Mesenchymal stem cell (in vitro differentiated cells and primary cell): Measurements from ENCODE around the gene RUNX1.

Source experiments
- DNase-seq: peaks from one replicate; pipeline ENCODE4 v3.0.0-alpha.2; 2013
- H2AFZ ChIP-seq: one replicate; pipeline ENCODE4 v1.6.1; 2013; ENCODE audit warnings: low read depth, mild to moderate bottlenecking, control low read depth, inconsistent platforms, low read length, moderate library complexity
- H2AK5ac ChIP-seq: 2 replicates; pipeline ENCODE4 v1.6.1; 2013; ENCODE audit warnings: low read length, moderate library complexity, mild to moderate bottlenecking, inconsistent platforms; ENCODE audit not compliant: severe bottlenecking
- H2BK120ac ChIP-seq: one replicate; pipeline ENCODE4 v1.6.1; 2013; ENCODE audit warnings: low read depth, mild to moderate bottlenecking, inconsistent platforms, low read length, moderate library complexity
- H2BK12ac ChIP-seq, 2 experiments: one replicate each; pipeline ENCODE4 v1.6.1; 2013; ENCODE audit warnings: inconsistent platforms in 2 of 2, low read length in 2 of 2, mild to moderate bottlenecking in 2 of 2, moderate library complexity in 2 of 2, control low read depth in 1 of 2
- H2BK15ac ChIP-seq: one replicate; pipeline ENCODE4 v1.6.1; 2013; ENCODE audit warnings: mild to moderate bottlenecking, low read depth, inconsistent platforms; ENCODE audit not compliant: poor library complexity, severe bottlenecking
- H2BK5ac ChIP-seq: 2 replicates; pipeline ENCODE4 v1.6.1; 2013; ENCODE audit warnings: low read depth, mild to moderate bottlenecking, low read length, control low read depth, inconsistent platforms; ENCODE audit not compliant: poor library complexity, severe bottlenecking
- H3K14ac ChIP-seq, 2 experiments: one replicate each; pipeline ENCODE4 v1.6.1; 2013; ENCODE audit warnings: inconsistent platforms in 2 of 2, low read length in 2 of 2, control low read depth in 1 of 2, mild to moderate bottlenecking in 1 of 2, moderate library complexity in 1 of 2
- H3K18ac ChIP-seq, 2 experiments: one replicate each; pipeline ENCODE4 v1.6.1; 2013; ENCODE audit warnings: inconsistent platforms in 2 of 2, low read length in 2 of 2, control low read depth in 1 of 2, low read depth in 1 of 2, mild to moderate bottlenecking in 1 of 2
- H3K23ac ChIP-seq, 2 experiments: one replicate each; pipeline ENCODE4 v1.6.1; 2013; ENCODE audit warnings: inconsistent platforms in 2 of 2, low read length in 2 of 2, mild to moderate bottlenecking in 2 of 2, moderate library complexity in 2 of 2, control low read depth in 1 of 2
- H3K27ac ChIP-seq: 2 replicates; pipeline ENCODE4 v1.5.1; 2013; ENCODE audit warnings: mild to moderate bottlenecking, moderate library complexity, low read length, control low read depth, inconsistent platforms; ENCODE audit not compliant: poor library complexity, severe bottlenecking
- H3K27me3 ChIP-seq, 2 experiments: 2 replicates each; pipeline versions ENCODE4 v1.6.1 to v1.7.0; 2013; ENCODE audit warnings: low read length in 2 of 2, mild to moderate bottlenecking in 2 of 2, moderate library complexity in 2 of 2, control low read depth in 1 of 2, inconsistent platforms in 1 of 2; ENCODE audit not compliant: control insufficient read depth in 1 of 2, insufficient read depth in 1 of 2
- H3K36me3 ChIP-seq, 2 experiments: 2 replicates each; pipeline versions ENCODE4 v1.6.1 to v1.7.0; 2013; ENCODE audit warnings: low read length in 2 of 2, control low read depth in 1 of 2, inconsistent platforms in 1 of 2, low read depth in 1 of 2, mild to moderate bottlenecking in 1 of 2; ENCODE audit not compliant: insufficient read depth in 2 of 2, control insufficient read depth in 1 of 2
- H3K4ac ChIP-seq, 2 experiments: one replicate each; pipeline ENCODE4 v1.6.1; 2013; ENCODE audit warnings: inconsistent platforms in 2 of 2, low read length in 2 of 2, mild to moderate bottlenecking in 2 of 2, moderate library complexity in 2 of 2, control low read depth in 1 of 2, low read depth in 1 of 2
- H3K4me1 ChIP-seq: 2 replicates; pipeline ENCODE4 v1.6.1; 2013; ENCODE audit warnings: low read depth, low read length, control low read depth; ENCODE audit not compliant: control insufficient read depth, insufficient read depth
- H3K4me2 ChIP-seq: 2 replicates; pipeline ENCODE4 v1.6.1; 2013; ENCODE audit warnings: low read length, mild to moderate bottlenecking, inconsistent platforms; ENCODE audit not compliant: poor library complexity, severe bottlenecking
- H3K4me3 ChIP-seq, 2 experiments: 2 replicates each; pipeline versions ENCODE4 v1.5.1 to v1.7.0; 2013; ENCODE audit warnings: low read length in 2 of 2, mild to moderate bottlenecking in 2 of 2, control low read depth in 1 of 2, low read depth in 1 of 2; ENCODE audit not compliant: insufficient read depth in 1 of 2
- H3K79me1 ChIP-seq: replicated peaks from 2 replicates; pipeline ENCODE4 v1.6.1; 2013; ENCODE audit warnings: mild to moderate bottlenecking, control low read depth, low read length, inconsistent platforms; ENCODE audit not compliant: poor library complexity, severe bottlenecking
- H3K9ac ChIP-seq: 2 replicates; pipeline ENCODE4 v1.7.0; 2013; ENCODE audit warnings: mild to moderate bottlenecking, low read length, moderate library complexity
- H3K9me3 ChIP-seq: 2 replicates; pipeline ENCODE4 v1.7.0; 2013; ENCODE audit warnings: mild to moderate bottlenecking, low read length; ENCODE audit not compliant: control insufficient read depth
- H4K8ac ChIP-seq: one replicate; pipeline ENCODE4 v1.6.1; 2013; ENCODE audit warnings: inconsistent platforms, mild to moderate bottlenecking, low read length, moderate library complexity
- H4K91ac ChIP-seq: one replicate; pipeline ENCODE4 v1.6.1; 2013; ENCODE audit warnings: mild to moderate bottlenecking, low read length, inconsistent platforms
- WGBS: methylation state at CpG from one replicate; pipeline ENCODE4 v1.1.7; 2013; ENCODE audit warnings: mixed read lengths; 5-methylcytosine and 5-hydroxymethylcytosine counted together

The RUNX1 gene

DNA sequence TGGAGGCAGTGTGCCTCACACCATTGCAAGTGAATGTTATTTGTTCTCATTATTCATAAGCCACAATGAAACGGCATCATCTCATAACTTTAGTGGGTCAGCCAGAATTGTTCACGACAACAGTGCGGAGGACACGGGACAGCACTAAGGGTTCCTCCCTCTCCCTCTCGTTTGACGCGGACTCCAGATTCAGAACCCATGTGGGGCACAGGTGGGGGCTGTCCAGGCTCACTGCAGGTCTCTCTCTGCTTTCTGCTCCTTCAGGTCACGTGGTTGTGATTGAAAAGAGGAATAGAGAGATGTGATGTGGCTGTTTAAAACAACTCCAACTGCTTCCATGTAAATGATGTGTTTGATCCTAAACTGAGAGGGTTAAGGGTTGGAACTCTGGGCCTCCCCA, 13.5 kb downstream of the RUNX1 start:
- Histone ChIP-seq H2BK5ac (no peak overlapping the region), H3K79me1 (peaks cover 24% of the 10 kb centered on the region), H4K91ac (no peak overlapping the region), H3K4me1 (no peaks in the 10 kb centered on the region), H2AK5ac (no peak overlapping the region), H3K4me2 (no peak overlapping the region), H3K9me3 (no peaks in the 10 kb centered on the region), H3K27ac (no peak overlapping the region), H4K8ac (no peak overlapping the region), H2BK15ac (no peak overlapping the region), H3K27me3 (no peaks in the 10 kb centered on the region), H3K18ac (no peak overlapping the region), H2AFZ (no peak overlapping the region), H3K23ac (no peak overlapping the region), H3K4me3 (no peak overlapping the region), H2BK12ac (no peak overlapping the region), H3K14ac (no peak overlapping the region), H3K36me3 (no peaks in the 10 kb centered on the region), H2BK120ac (no peak overlapping the region), H3K4ac (no peak overlapping the region), H3K9ac (no peak overlapping the region)
- 95% methylated on average over 8 of the region's 8 CpGs for whole genome bisulfite sequencing
- DNase-seq = no peak

DNA sequence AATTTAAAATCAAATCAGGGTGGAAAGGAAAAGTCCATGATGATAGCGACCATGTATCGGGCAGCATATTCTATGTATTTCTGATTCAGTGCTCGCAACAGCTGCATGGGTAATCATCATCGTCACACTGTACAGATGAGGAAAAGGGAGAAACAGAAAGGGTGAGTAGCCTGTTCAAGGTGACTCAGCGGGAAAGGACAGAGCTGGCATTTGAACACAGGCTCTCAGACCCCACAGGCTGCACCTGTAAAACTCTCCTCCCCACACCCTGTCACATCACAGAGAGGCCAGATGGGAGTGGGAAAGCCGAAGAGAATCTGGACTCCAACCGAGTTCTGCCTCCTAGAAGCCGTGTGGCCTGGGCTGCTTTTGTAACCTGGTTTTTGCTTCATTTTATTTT, 14.0 kb downstream of the RUNX1 start:
- H2BK15ac ChIP-seq = no peak overlapping the region
- H4K8ac ChIP-seq = no peak overlapping the region
- no peaks in the 10 kb centered on the region for H3K4me1 ChIP-seq
- no peak overlapping the region for H3K9ac ChIP-seq
- no peak overlapping the region for H2BK120ac ChIP-seq
- no peak for DNase-seq
- peaks cover 24% of the 10 kb centered on the region for H3K79me1 ChIP-seq
- no peak overlapping the region for H3K27ac ChIP-seq
- no peaks in the 10 kb centered on the region for H3K36me3 ChIP-seq
- no peak overlapping the region for H2BK12ac ChIP-seq
- no peaks in the 10 kb centered on the region for H3K27me3 ChIP-seq
- no peak overlapping the region for H2BK5ac ChIP-seq
- no peak overlapping the region for H3K18ac ChIP-seq
- no peak overlapping the region for H3K4ac ChIP-seq
- H3K23ac ChIP-seq = no peak overlapping the region
- no peak overlapping the region for H2AFZ ChIP-seq
- H3K14ac ChIP-seq = no peak overlapping the region
- no peak overlapping the region for H4K91ac ChIP-seq
- no peak overlapping the region for H2AK5ac ChIP-seq
- H3K9me3 ChIP-seq = no peaks in the 10 kb centered on the region
- no peak overlapping the region for H3K4me3 ChIP-seq
- WGBS = 97% methylated on average over 8 of the region's 8 CpGs
- H3K4me2 ChIP-seq = no peak overlapping the region

DNA sequence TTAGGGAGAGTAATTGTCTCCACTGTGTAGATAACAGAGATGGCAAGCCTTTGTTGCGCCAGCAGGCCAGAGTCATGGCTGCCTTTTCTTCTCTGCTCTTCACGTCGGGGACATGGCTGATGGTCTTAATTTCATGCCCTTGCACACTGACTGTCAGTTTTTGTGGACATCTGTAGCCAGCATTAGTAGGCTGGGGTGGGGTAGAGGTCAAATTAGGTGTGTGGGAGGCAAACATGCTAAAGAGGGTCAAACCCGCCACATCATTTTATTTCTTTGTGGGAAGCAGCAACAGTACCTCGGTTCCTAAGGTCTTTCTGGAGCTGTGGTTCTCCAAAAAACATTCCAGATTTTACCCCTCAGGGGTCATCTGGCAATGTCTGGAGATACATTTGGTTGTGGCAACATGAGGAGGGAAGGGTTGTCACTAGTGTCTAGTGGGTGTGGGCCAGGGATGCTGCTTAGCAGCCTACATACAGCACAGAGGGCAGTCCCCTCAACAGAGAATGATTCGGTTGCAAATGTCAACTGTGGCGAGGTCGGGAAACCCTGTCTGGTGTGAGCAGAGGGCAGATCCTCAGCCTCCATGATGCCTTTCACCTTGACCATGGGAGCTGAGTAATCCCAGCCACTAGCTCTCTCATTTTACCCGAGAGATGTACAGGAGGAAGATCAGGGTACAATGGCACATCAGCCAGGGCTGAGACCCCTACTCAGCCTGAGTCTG, 14.7 kb downstream of the RUNX1 start:
- H3K4me3 ChIP-seq = no peak overlapping the region
- H2AFZ ChIP-seq = no peak overlapping the region
- H3K18ac ChIP-seq = no peak overlapping the region
- no peak overlapping the region for H2BK120ac ChIP-seq
- no peak overlapping the region for H4K91ac ChIP-seq
- no peaks in the 10 kb centered on the region for H3K9me3 ChIP-seq
- H3K79me1 ChIP-seq = peaks cover 22% of the 10 kb centered on the region
- no peak overlapping the region for H4K8ac ChIP-seq
- H3K36me3 ChIP-seq = no peaks in the 10 kb centered on the region
- H3K23ac ChIP-seq = no peak overlapping the region
- WGBS = 94% methylated on average over 9 of the region's 9 CpGs
- H3K4me2 ChIP-seq = no peak overlapping the region
- H3K4ac ChIP-seq = no peak overlapping the region
- H3K27me3 ChIP-seq = no peaks in the 10 kb centered on the region
- no peak overlapping the region for H3K27ac ChIP-seq
- DNase-seq = no peak
- H2BK12ac ChIP-seq = no peak overlapping the region
- H3K4me1 ChIP-seq = no peaks in the 10 kb centered on the region
- no peak overlapping the region for H2BK5ac ChIP-seq
- H2AK5ac ChIP-seq = no peak overlapping the region
- no peak overlapping the region for H2BK15ac ChIP-seq
- no peak overlapping the region for H3K14ac ChIP-seq
- no peak overlapping the region for H3K9ac ChIP-seq

DNA sequence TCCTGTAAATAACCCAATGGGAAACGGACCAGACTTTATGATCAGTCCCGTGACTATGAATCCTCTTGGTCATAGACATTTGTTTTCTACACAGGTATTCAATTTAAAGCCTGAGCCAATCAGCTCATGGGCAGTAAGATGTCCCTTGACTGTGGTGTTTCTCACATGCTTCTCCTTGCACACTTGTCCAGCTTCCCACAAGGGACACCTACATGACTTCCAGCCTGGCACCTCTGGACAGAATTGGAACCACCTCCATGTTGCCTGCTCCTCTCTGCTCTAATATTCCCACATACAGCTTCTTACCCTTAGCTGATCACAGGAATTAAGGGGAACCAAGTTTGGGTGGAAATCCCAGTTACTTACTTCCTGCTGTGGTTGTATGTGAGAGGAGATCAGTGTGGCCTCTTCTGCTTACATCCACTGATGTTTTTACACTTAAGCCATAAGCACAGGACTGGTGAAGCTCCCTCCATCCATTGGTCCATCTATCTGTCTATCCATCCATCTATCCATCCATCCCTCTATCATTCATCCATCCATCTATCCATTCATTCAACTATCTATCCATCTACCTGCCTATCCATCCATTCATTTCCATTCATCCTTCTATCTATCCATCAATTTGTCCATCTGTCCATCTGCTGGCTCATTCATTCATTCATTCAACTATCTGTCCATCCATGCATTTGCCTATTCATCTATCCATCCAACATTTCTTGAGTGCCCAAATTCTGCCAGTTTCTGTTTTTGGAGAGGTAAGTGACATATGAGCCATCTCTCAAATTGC, 16.4 kb downstream of the RUNX1 start:
- no peak for DNase-seq
- H3K27ac ChIP-seq = no peak overlapping the region
- H2BK12ac ChIP-seq = no peak overlapping the region
- no peak overlapping the region for H2BK120ac ChIP-seq
- no peak overlapping the region for H2AFZ ChIP-seq
- no peak overlapping the region for H3K9ac ChIP-seq
- no peaks in the 10 kb centered on the region for H3K4me1 ChIP-seq
- no peaks in the 10 kb centered on the region for H3K9me3 ChIP-seq
- WGBS = 89% methylated on average over 2 of the region's 2 CpGs
- peaks cover 20% of the 10 kb centered on the region for H3K79me1 ChIP-seq
- no peak overlapping the region for H2BK5ac ChIP-seq
- H3K4ac ChIP-seq = no peak overlapping the region
- no peak overlapping the region for H4K8ac ChIP-seq
- no peaks in the 10 kb centered on the region for H3K27me3 ChIP-seq
- H2BK15ac ChIP-seq = no peak overlapping the region
- H3K23ac ChIP-seq = no peak overlapping the region
- H4K91ac ChIP-seq = no peak overlapping the region
- H3K36me3 ChIP-seq = no peaks in the 10 kb centered on the region
- no peak overlapping the region for H3K14ac ChIP-seq
- no peak overlapping the region for H3K4me2 ChIP-seq
- no peak overlapping the region for H3K4me3 ChIP-seq
- H2AK5ac ChIP-seq = no peak overlapping the region
- H3K18ac ChIP-seq = no peak overlapping the region
